H1 (cell line): ENCODE data around the gene IFI44L. TPM values are rescaled to one million over a fixed set of nuclear protein-coding genes. Genes with fewer than 3 reads are reported as not detected.

ENCODE experiments used
- CTCF ChIA-PET: fragments of 300-600 bp; sonication (Branson Sonifier 250); formaldehyde crosslinking; loops from one replicate; lab custom pipeline; 2021; ENCODE audit not compliant: partially characterized antibody; lab: Charles Lee
- POLR2A ChIA-PET: fragments of 300-600 bp; sonication (Branson Sonifier 250); formaldehyde crosslinking; loops from one replicate; lab custom pipeline; 2021; ENCODE audit warnings: inconsistent platforms; ENCODE audit not compliant: partially characterized antibody; lab: Charles Lee
- DNase-seq, 2 experiments: peaks; one replicate each; pipeline versions ENCODE4 v3.0.0 to v3.0.0-alpha.2; 2010 to 2022; ENCODE audit warnings: low spot score in 2 of 2, low read depth in 1 of 2, mixed read lengths in 1 of 2
- FAIRE-seq: peaks from 2 replicates; lab custom pipeline; 2011; peaks lifted over from hg19 to GRCh38; lab: Jason Lieb, UNC
- H2AFZ ChIP-seq: 2 replicates; pipeline ENCODE4 v1.8.1; 2012; ENCODE audit warnings: low read length, inconsistent platforms
- H2AK5ac ChIP-seq: 2 replicates; pipeline ENCODE4 v1.6.1; 2013; ENCODE audit warnings: low read depth, low read length
- H2BK120ac ChIP-seq: replicated peaks from 2 replicates; pipeline ENCODE3; 2013; ENCODE audit warnings: low read depth, low read length, inconsistent platforms
- H2BK12ac ChIP-seq: 2 replicates; pipeline ENCODE4 v1.6.1; 2013; ENCODE audit warnings: low read depth, low read length
- H2BK15ac ChIP-seq: 2 replicates; pipeline ENCODE4 v1.6.1; 2013; ENCODE audit warnings: low read length
- H2BK20ac ChIP-seq: 2 replicates; pipeline ENCODE4 v1.6.1; 2013; ENCODE audit warnings: low read length
- H2BK5ac ChIP-seq: 2 replicates; pipeline ENCODE4 v1.6.1; 2013; ENCODE audit warnings: low read depth, low read length
- H3K14ac ChIP-seq: 2 replicates; pipeline ENCODE4 v1.6.1; 2013; ENCODE audit warnings: inconsistent platforms; ENCODE audit not compliant: insufficient read length
- H3K18ac ChIP-seq: 2 replicates; pipeline ENCODE4 v1.6.1; 2013; ENCODE audit warnings: low read length; ENCODE audit errors: extremely low read depth
- H3K23ac ChIP-seq: 2 replicates; pipeline ENCODE4 v1.6.1; 2013; ENCODE audit warnings: inconsistent platforms; ENCODE audit not compliant: insufficient read length
- H3K23me2 ChIP-seq: 2 replicates; pipeline ENCODE4 v1.6.1; 2013; ENCODE audit warnings: low read depth, low read length
- H3K27ac ChIP-seq: 2 replicates; pipeline ENCODE4 v1.6.1; 2011; ENCODE audit warnings: low read depth, low read length, inconsistent platforms
- H3K27me3 ChIP-seq, 4 experiments: replicated peaks in 1 of 4; 1 replicate in 1 of 4; 2 replicates in 3 of 4; pipeline versions ENCODE4 v1.6.1 to v1.8.1; 2011 to 2013; ENCODE audit warnings: low read length in 3 of 4, mild to moderate bottlenecking in 3 of 4, inconsistent platforms in 2 of 4, mixed read lengths in 2 of 4, moderate library complexity in 1 of 4; ENCODE audit not compliant: control insufficient read depth in 3 of 4, insufficient read depth in 3 of 4; ENCODE audit errors: extremely low read depth in 1 of 4
- H3K36me3 ChIP-seq, 4 experiments: 2 replicates each; pipeline versions ENCODE4 v1.6.1 to v1.8.1; 2011 to 2013; ENCODE audit warnings: mild to moderate bottlenecking in 4 of 4, low read length in 3 of 4, moderate library complexity in 2 of 4, control low read depth in 1 of 4, inconsistent platforms in 1 of 4; ENCODE audit not compliant: insufficient read depth in 4 of 4, control insufficient read depth in 2 of 4
- H3K4ac ChIP-seq: replicated peaks from 2 replicates; pipeline ENCODE3; 2013; ENCODE audit warnings: low read length, low read depth, mixed read lengths, inconsistent platforms; ENCODE audit not compliant: insufficient read length
- H3K4me1 ChIP-seq, 4 experiments: replicated peaks in 1 of 4; 1 replicate in 1 of 4; 2 replicates in 3 of 4; pipeline versions ENCODE4 v1.6.1 to v1.8.1; 2011 to 2013; ENCODE audit warnings: low read length in 3 of 4, inconsistent platforms in 2 of 4, mixed read lengths in 1 of 4; ENCODE audit not compliant: insufficient read depth in 4 of 4, control insufficient read depth in 3 of 4
- H3K4me2 ChIP-seq, 2 experiments: 2 replicates each; pipeline versions ENCODE4 v1.6.1 to v1.8.1; 2011 to 2013; ENCODE audit warnings: low read depth in 2 of 2, low read length in 2 of 2, control low read depth in 1 of 2, inconsistent platforms in 1 of 2, mild to moderate bottlenecking in 1 of 2; ENCODE audit not compliant: insufficient read depth in 1 of 2
- H3K4me3 ChIP-seq, 4 experiments: fragments of 200-600, 300-600 bp in 1 of 4; sonication (generic), shearing (Covaris generic), sonication (Bioruptor Twin) in 1 of 4; 2 replicates each; pipeline versions ENCODE4 v1.5.1 to v1.8.1; 2011 to 2016; ENCODE audit warnings: low read length in 4 of 4, low read depth in 3 of 4, control low read depth in 2 of 4, inconsistent platforms in 2 of 4, mild to moderate bottlenecking in 2 of 4, mixed read lengths in 1 of 4, moderate library complexity in 1 of 4; ENCODE audit not compliant: insufficient read depth in 2 of 4; ENCODE audit errors: extremely low read depth in 1 of 4
- H3K56ac ChIP-seq: replicated peaks from 2 replicates; pipeline ENCODE3; 2013; ENCODE audit warnings: low read depth, mild to moderate bottlenecking, mixed read lengths, low read length, inconsistent platforms; ENCODE audit not compliant: insufficient read length
- H3K79me1 ChIP-seq: 2 replicates; pipeline ENCODE4 v1.6.1; 2013; ENCODE audit warnings: low read depth, low read length, control low read depth
- H3K79me2 ChIP-seq, 2 experiments: 2 replicates each; pipeline versions ENCODE4 v1.6.1 to v1.8.1; 2012 to 2013; ENCODE audit warnings: low read length in 2 of 2, mild to moderate bottlenecking in 2 of 2, inconsistent platforms in 1 of 2; ENCODE audit not compliant: insufficient read depth in 2 of 2, control insufficient read depth in 1 of 2
- H3K9ac ChIP-seq, 4 experiments: replicated peaks in 1 of 4; 1 replicate in 1 of 4; 2 replicates in 3 of 4; pipeline versions ENCODE4 v1.6.1 to v1.8.1; 2011 to 2013; ENCODE audit warnings: low read depth in 3 of 4, low read length in 3 of 4, control low read depth in 2 of 4, mild to moderate bottlenecking in 2 of 4, moderate library complexity in 2 of 4, inconsistent platforms in 1 of 4; ENCODE audit errors: extremely low read depth in 1 of 4
- H3K9me3 ChIP-seq, 2 experiments: 2 replicates each; pipeline versions ENCODE4 v1.6.1 to v1.8.1; 2012 to 2013; ENCODE audit warnings: mild to moderate bottlenecking in 2 of 2, moderate library complexity in 2 of 2, control low read depth in 1 of 2, inconsistent platforms in 1 of 2, low read depth in 1 of 2, low read length in 1 of 2, mixed read lengths in 1 of 2; ENCODE audit not compliant: insufficient read depth in 2 of 2
- H4K20me1 ChIP-seq, 2 experiments: replicated peaks in 1 of 2; 2 replicates each; pipeline versions ENCODE3 to v1.8.1; 2011 to 2013; ENCODE audit warnings: inconsistent platforms in 2 of 2, low read length in 2 of 2, mild to moderate bottlenecking in 1 of 2; ENCODE audit not compliant: insufficient read depth in 2 of 2, control insufficient read depth in 1 of 2
- H4K5ac ChIP-seq: 2 replicates; pipeline ENCODE4 v1.6.1; 2013; ENCODE audit warnings: low read length, low read depth, mixed read lengths, inconsistent platforms; ENCODE audit not compliant: insufficient read length
- H4K8ac ChIP-seq: 2 replicates; pipeline ENCODE4 v1.8.0; 2013; ENCODE audit warnings: mild to moderate bottlenecking, moderate library complexity, low read length, inconsistent platforms; ENCODE audit not compliant: insufficient read depth; ENCODE audit errors: extremely low read depth
- H4K91ac ChIP-seq: replicated peaks from 2 replicates; pipeline ENCODE3; 2013; ENCODE audit warnings: low read length, mixed read lengths, inconsistent platforms; ENCODE audit not compliant: insufficient read length
- BCL11A ChIP-seq, 2 experiments: IDR thresholded peaks; one replicate each; pipeline ENCODE4 v1.6.1; 2011; ENCODE audit warnings: low read depth in 2 of 2, low read length in 2 of 2, mild to moderate bottlenecking in 2 of 2
- BRCA1 ChIP-seq: IDR thresholded peaks from 2 replicates; pipeline ENCODE4 v1.6.1; 2012; ENCODE audit warnings: low read depth, low read length, improper control_type of control experiment
- CTBP2 ChIP-seq: IDR thresholded peaks from 2 replicates; pipeline ENCODE4 v1.7.0; 2011; ENCODE audit warnings: borderline replicate concordance, mild to moderate bottlenecking, moderate library complexity, mixed read lengths, low read length; ENCODE audit not compliant: insufficient read depth, insufficient read length
- JUN ChIP-seq: IDR thresholded peaks from 2 replicates; pipeline ENCODE4 v1.6.1; 2011; ENCODE audit warnings: low read depth, mild to moderate bottlenecking, improper control_type of control experiment, low read length
- KDM1A ChIP-seq: fragments of 200-600, 300-600 bp; sonication (generic); IDR thresholded peaks from 2 replicates; pipeline ENCODE4 v1.7.1; 2016; ENCODE audit warnings: mild to moderate bottlenecking, low read length, borderline replicate concordance
- SIN3A ChIP-seq, 2 experiments: IDR thresholded peaks in 1 of 2; conservative IDR thresholded peaks in 1 of 2; 2 replicates each; pipeline ENCODE4 v1.6.1; 2011 to 2012; ENCODE audit warnings: low read length in 2 of 2, improper control_type of control experiment in 1 of 2, low read depth in 1 of 2, mild to moderate bottlenecking in 1 of 2
- TBP ChIP-seq: IDR thresholded peaks from 2 replicates; pipeline ENCODE4 v1.6.1; 2011; ENCODE audit warnings: low read depth, low read length, improper control_type of control experiment
- YY1 ChIP-seq: IDR thresholded peaks from 2 replicates; pipeline ENCODE4 v1.6.1; 2011; ENCODE audit warnings: low read depth, mild to moderate bottlenecking, low read length
- whole genome bisulfite sequencing, 2 experiments: shearing (Covaris generic) in 1 of 2; methylation state at CpG; one replicate each; pipeline versions ENCODE4 v1.1.6 to v1.1.7; 2013 to 2015; ENCODE audit warnings: low lambda C conversion rate in 2 of 2, mixed read lengths in 2 of 2, inconsistent platforms in 1 of 2, low coverage in 1 of 2, missing lambda C conversion rate in 1 of 2; ENCODE audit not compliant: insufficient replicate concordance in 2 of 2, insufficient coverage in 1 of 2, insufficient read length in 1 of 2; ENCODE audit errors: extremely low coverage in 1 of 2, missing lambda C conversion rate in 1 of 2; 5-methylcytosine and 5-hydroxymethylcytosine counted together
- polyA plus RNA-seq, 7 experiments: library from polyadenylated mRNA; depleted of rRNA in 3 of 7; stranded (reverse) in 5 of 7; unstranded in 2 of 7; fragments of >200 nt in 5 of 7; fragments of 200-250 nt in 2 of 7; gene quantifications; 1 replicate in 5 of 7; 2 replicates in 1 of 7; 4 replicates in 1 of 7; pipeline versions ENCODE4 v1.2.1 to v1.2.3, GENCODE V29; 2011 to 2013; ENCODE audit warnings: missing spikeins in 2 of 7, mixed read lengths in 2 of 7
- total RNA-seq: library from RNA; stranded (reverse); fragmentation: NEBNext Ultra II Directional; extraction: Animal tissue kit (Norgen Biotek cat#: 25700); gene quantifications from 2 replicates; pipeline ENCODE4 v1.2.1, GENCODE V29; 2021
- TF ChIP-seq, protein P1 (sequence below): IDR thresholded peaks from 2 replicates; pipeline ENCODE4 v1.6.1; 2012; ENCODE audit warnings: inconsistent platforms
- TF ChIP-seq, protein P2 (sequence below), 3 experiments: IDR thresholded peaks; 1 replicate in 2 of 3; 2 replicates in 1 of 3; pipeline versions ENCODE4 v1.5.1 to v1.6.1; 2011; ENCODE audit warnings: low read length in 3 of 3, mild to moderate bottlenecking in 3 of 3, inconsistent platforms in 2 of 3, low read depth in 1 of 3, moderate library complexity in 1 of 3; ENCODE audit not compliant: insufficient read depth in 1 of 3; ENCODE audit errors: control extremely low read depth in 1 of 3

Gene IFI44L
- total and polyA plus RNA-seq, 2 of the 8 experiments (the other 6 are each of a cell fraction or from before 2014, with no cell fraction given), result not detected

DNA sequence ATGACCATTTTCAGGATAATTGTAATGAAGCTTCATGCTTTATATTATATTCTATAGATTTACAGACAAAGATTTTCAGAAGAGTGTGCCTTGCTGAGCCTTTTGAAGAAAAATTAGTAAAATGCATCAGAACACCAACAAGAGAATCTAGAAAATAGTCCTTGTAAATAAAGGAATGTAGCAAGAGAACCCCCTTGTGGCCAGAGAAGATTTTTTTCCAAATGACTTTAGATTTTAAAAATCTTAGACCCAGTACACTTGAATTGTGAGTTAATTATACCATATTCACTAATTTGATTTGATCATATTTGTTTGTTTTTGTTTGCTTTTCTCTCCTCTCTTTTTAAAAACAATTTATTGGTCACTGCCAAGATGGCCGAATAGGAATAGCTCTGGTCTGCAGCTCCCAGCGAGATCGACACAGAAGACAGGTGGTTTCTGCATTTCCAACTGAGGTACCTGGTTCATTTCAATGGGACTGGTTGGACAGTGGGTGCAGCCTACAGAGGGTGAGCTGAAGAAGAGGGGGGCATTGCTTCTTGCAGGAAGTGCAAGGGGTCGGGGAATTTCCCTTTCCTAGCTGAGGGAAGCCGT, 12.8 kb upstream of the IFI44L start:
- H3K9ac ChIP-seq, result no peak overlapping the region
- H3K4me2 ChIP-seq, result no peak overlapping the region
- CTCF ChIA-PET, result interaction anchor here (0.6 to 4.7 kb wide), 39 partner anchors 10 to 480 kb away, joined by 3 to 47 read pairs (median 4); partner anchors contain the start of gene IFI44L
- H2BK20ac ChIP-seq, result no peak overlapping the region
- H3K9me3 ChIP-seq, result no peaks in the 10 kb centered on the region
- H3K36me3 ChIP-seq, result no peaks in the 10 kb centered on the region
- H3K4ac ChIP-seq, result no peak overlapping the region
- no peaks in the 10 kb centered on the region for H3K4me1 ChIP-seq
- no peaks in the 10 kb centered on the region for H4K20me1 ChIP-seq
- no peak overlapping the region for H3K18ac ChIP-seq
- H4K5ac ChIP-seq, result no peak overlapping the region
- H3K79me1 ChIP-seq, result no peaks in the 10 kb centered on the region
- no peak for DNase-seq
- no peak overlapping the region for H2AFZ ChIP-seq
- H2BK5ac ChIP-seq, result no peak overlapping the region
- H2AK5ac ChIP-seq, result no peak overlapping the region
- H4K8ac ChIP-seq, result no peak overlapping the region
- no peak overlapping the region for H3K23ac ChIP-seq
- no peak overlapping the region for H3K14ac ChIP-seq
- no peak overlapping the region for H3K27ac ChIP-seq
- FAIRE-seq, result no peak
- no peaks in the 10 kb centered on the region for H3K23me2 ChIP-seq
- no peak overlapping the region for H4K91ac ChIP-seq
- H3K27me3 ChIP-seq, result no peaks in the 10 kb centered on the region
- H3K56ac ChIP-seq, result no peak overlapping the region
- POLR2A ChIA-PET, result no interaction called here
- H3K4me3 ChIP-seq, result no peak overlapping the region
- no peak overlapping the region for H2BK120ac ChIP-seq
- no peak overlapping the region for H2BK12ac ChIP-seq
- 98% methylated on average over 5 of the region's 5 CpGs; no CpG with 5 or more reads in 1 of the 2 experiments for WGBS, 2 experiments
- no peaks in the 10 kb centered on the region for H3K79me2 ChIP-seq
- no peak overlapping the region for H2BK15ac ChIP-seq
- TF ChIP-seq TBP (no peak), KDM1A (no peak), JUN (no peak), YY1 (no peak), CTBP2 (no peak), BCL11A (IDR thresholded peaks at IDR 0.05; ENCODE audit: low read depth in 2 of 2, low read length in 2 of 2) (no peak), BRCA1 (no peak), SIN3A (conservative IDR thresholded peaks at IDR 0.05 in 1 of 2, IDR thresholded peaks at IDR 0.05 in 1 of 2; ENCODE audit: low read depth in 1 of 2, low read length in 2 of 2) (no peak)
- TF ChIP-seq, protein P1, sequence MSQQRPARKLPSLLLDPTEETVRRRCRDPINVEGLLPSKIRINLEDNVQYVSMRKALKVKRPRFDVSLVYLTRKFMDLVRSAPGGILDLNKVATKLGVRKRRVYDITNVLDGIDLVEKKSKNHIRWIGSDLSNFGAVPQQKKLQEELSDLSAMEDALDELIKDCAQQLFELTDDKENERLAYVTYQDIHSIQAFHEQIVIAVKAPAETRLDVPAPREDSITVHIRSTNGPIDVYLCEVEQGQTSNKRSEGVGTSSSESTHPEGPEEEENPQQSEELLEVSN, result no peak
- TF ChIP-seq, protein P2, sequence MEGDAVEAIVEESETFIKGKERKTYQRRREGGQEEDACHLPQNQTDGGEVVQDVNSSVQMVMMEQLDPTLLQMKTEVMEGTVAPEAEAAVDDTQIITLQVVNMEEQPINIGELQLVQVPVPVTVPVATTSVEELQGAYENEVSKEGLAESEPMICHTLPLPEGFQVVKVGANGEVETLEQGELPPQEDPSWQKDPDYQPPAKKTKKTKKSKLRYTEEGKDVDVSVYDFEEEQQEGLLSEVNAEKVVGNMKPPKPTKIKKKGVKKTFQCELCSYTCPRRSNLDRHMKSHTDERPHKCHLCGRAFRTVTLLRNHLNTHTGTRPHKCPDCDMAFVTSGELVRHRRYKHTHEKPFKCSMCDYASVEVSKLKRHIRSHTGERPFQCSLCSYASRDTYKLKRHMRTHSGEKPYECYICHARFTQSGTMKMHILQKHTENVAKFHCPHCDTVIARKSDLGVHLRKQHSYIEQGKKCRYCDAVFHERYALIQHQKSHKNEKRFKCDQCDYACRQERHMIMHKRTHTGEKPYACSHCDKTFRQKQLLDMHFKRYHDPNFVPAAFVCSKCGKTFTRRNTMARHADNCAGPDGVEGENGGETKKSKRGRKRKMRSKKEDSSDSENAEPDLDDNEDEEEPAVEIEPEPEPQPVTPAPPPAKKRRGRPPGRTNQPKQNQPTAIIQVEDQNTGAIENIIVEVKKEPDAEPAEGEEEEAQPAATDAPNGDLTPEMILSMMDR (IDR thresholded peaks at IDR 0.05; ENCODE audit: control extremely low read depth in 1 of 3, insufficient read depth in 1 of 3, low read depth in 1 of 3, low read length in 3 of 3), result peak in 2 of 3 experiments; percentile 28 to 38; a peak in 2 of 4 replicates
